Caco-2 (cell line): ENCODE results near the gene GDPD2. TPM values are rescaled to one million over a fixed set of nuclear protein-coding genes. Genes with fewer than 3 reads are reported as not detected.

ENCODE experiments used
- BruUV-seq: library from RNA; stranded (reverse); fragments of 400-500 nt; replicated peaks from 2 replicates; lab custom pipeline; 2021; lab: Mats Ljungman, UMichigan
- CTCF ChIA-PET: fragments of 300-600 bp; sonication (Branson Sonifier 250); formaldehyde crosslinking; loops from one replicate; lab custom pipeline; 2022; ENCODE audit warnings: antibody characterized with exemption; lab: Charles Lee
- POLR2A ChIA-PET: fragments of 300-600 bp; sonication (Branson Sonifier 250); formaldehyde crosslinking; loops from one replicate; lab custom pipeline; 2022; ENCODE audit warnings: antibody characterized with exemption; lab: Charles Lee
- DNase-seq, 2 experiments: peaks; one replicate each; pipeline versions ENCODE4 v3.0.0 to v3.0.0-alpha.2; 2020 to 2022
- H3K27me3 ChIP-seq: replicated peaks from 2 replicates; pipeline ENCODE4 v1.6.0; 2011; ENCODE audit warnings: low read length; ENCODE audit not compliant: control insufficient read depth, insufficient read depth
- H3K36me3 ChIP-seq: 2 replicates; pipeline ENCODE4 v1.5.1; 2011; ENCODE audit warnings: low read length; ENCODE audit not compliant: control insufficient read depth, insufficient read depth
- H3K4me1 ChIP-seq: fragments of 250-450 bp; sonication (Bioruptor Pico); 2 replicates; pipeline ENCODE4 v1.5.1; 2020; ENCODE audit warnings: mild to moderate bottlenecking
- H3K4me3 ChIP-seq: 2 replicates; pipeline ENCODE4 v1.5.1; 2011; ENCODE audit warnings: low read depth, mild to moderate bottlenecking, control low read depth, low read length
- H3K9me3 ChIP-seq: fragments of 250-450 bp; sonication (Bioruptor Pico); 2 replicates; pipeline ENCODE4 v1.5.1; 2020; ENCODE audit warnings: mild to moderate bottlenecking, moderate library complexity
- H3K27ac Mint-ChIP-seq: one replicate; pipeline ENCODE4 v1.8.0; 2022; ENCODE audit warnings: mixed read lengths; ENCODE audit not compliant: unreplicated experiment
- H3K27me3 Mint-ChIP-seq: one replicate; pipeline ENCODE4 v1.8.0; 2022; ENCODE audit warnings: mixed read lengths; ENCODE audit not compliant: insufficient read depth, unreplicated experiment
- H3K36me3 Mint-ChIP-seq: one replicate; pipeline ENCODE4 v1.8.0; 2022; ENCODE audit warnings: mild to moderate bottlenecking, mixed read lengths; ENCODE audit not compliant: insufficient read depth, unreplicated experiment
- H3K4me1 Mint-ChIP-seq: one replicate; pipeline ENCODE4 v1.8.0; 2022; ENCODE audit warnings: low read depth, mixed read lengths; ENCODE audit not compliant: unreplicated experiment
- H3K4me3 Mint-ChIP-seq: one replicate; pipeline ENCODE4 v1.8.0; 2022; ENCODE audit warnings: mild to moderate bottlenecking, moderate library complexity, mixed read lengths; ENCODE audit not compliant: unreplicated experiment
- H3K9me3 Mint-ChIP-seq: one replicate; pipeline ENCODE4 v1.8.0; 2022; ENCODE audit warnings: mixed read lengths; ENCODE audit not compliant: unreplicated experiment
- intact Hi-C: fragments of 100-400 bp; cut with micrococcal nuclease; formaldehyde crosslinking; loops from one replicate; pipeline ENCODE4 v1.10.0; 2022; ENCODE audit not compliant: unreplicated experiment
- total RNA-seq: library from RNA; stranded (reverse); gene quantifications from 2 replicates; pipeline ENCODE4 v1.2.3, GENCODE V29; 2022
- TF ChIP-seq, protein P1 (sequence below), 2 experiments: fragments of 200-600 bp in 1 of 2; IDR thresholded peaks; 1 replicate in 1 of 2; 2 replicates in 1 of 2; pipeline versions ENCODE4 v1.5.1 to v1.8.0; 2011 to 2022; ENCODE audit warnings: antibody characterized with exemption in 1 of 2, control low read depth in 1 of 2, inconsistent platforms in 1 of 2, low read depth in 1 of 2, low read length in 1 of 2, mild to moderate bottlenecking in 1 of 2, moderate library complexity in 1 of 2; ENCODE audit not compliant: insufficient read depth in 1 of 2, severe bottlenecking in 1 of 2, unreplicated experiment in 1 of 2

GDPD2 gene
- total RNA-seq, 1 experiment from 2014 or later: 1.9 TPM

DNA sequence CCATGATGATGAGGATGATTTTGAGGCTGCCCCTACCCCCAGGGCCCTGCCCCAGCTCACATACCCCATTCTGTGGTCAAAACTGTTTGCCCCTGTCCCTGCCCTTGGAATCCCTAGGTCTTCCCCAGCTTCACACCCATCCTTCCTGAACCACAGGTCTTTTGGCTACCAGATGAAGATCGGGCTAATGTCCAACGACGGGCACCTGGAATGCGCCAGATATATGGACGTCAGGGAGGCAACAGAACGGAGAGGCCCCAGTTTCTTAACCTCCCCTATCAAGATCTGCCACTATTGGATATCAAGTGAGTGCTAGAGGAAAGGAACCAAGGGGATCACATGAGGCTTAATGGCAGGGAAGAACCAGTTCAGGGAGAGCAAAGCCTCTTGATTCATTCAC, 6.6 kb downstream of the GDPD2 start:
- Mint-ChIP-seq H3K9me3 (no peaks in the 10 kb centered on the region), H3K27ac (no peak overlapping the region), H3K36me3 (peaks cover 3% of the 10 kb centered on the region), H3K4me3 (no peak overlapping the region), H3K4me1 (peaks cover 6% of the 10 kb centered on the region), H3K27me3 (no peaks in the 10 kb centered on the region)
- no TSS peak for BruUV-seq
- H3K36me3 ChIP-seq: peaks cover 1% of the 10 kb centered on the region; the same call in 1 of the 2 replicates
- intact Hi-C loops: loop anchor here (5.0 kb wide), 1 partner anchor 238 kb away; no protein-coding TSS in a partner anchor
- TF ChIP-seq, protein P1, sequence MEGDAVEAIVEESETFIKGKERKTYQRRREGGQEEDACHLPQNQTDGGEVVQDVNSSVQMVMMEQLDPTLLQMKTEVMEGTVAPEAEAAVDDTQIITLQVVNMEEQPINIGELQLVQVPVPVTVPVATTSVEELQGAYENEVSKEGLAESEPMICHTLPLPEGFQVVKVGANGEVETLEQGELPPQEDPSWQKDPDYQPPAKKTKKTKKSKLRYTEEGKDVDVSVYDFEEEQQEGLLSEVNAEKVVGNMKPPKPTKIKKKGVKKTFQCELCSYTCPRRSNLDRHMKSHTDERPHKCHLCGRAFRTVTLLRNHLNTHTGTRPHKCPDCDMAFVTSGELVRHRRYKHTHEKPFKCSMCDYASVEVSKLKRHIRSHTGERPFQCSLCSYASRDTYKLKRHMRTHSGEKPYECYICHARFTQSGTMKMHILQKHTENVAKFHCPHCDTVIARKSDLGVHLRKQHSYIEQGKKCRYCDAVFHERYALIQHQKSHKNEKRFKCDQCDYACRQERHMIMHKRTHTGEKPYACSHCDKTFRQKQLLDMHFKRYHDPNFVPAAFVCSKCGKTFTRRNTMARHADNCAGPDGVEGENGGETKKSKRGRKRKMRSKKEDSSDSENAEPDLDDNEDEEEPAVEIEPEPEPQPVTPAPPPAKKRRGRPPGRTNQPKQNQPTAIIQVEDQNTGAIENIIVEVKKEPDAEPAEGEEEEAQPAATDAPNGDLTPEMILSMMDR (IDR thresholded peaks at IDR 0.05; ENCODE audit: insufficient read depth in 1 of 2, low read depth in 1 of 2, low read length in 1 of 2, severe bottlenecking in 1 of 2, unreplicated experiment in 1 of 2): no peak
- no peaks in the 10 kb centered on the region for H3K27me3 ChIP-seq
- peaks cover 12% of the 10 kb centered on the region for H3K4me1 ChIP-seq
- CTCF ChIA-PET: no interaction called here
- no peaks in the 10 kb centered on the region for H3K9me3 ChIP-seq
- no peak for DNase-seq
- POLR2A ChIA-PET: no interaction called here
- no peak overlapping the region for H3K4me3 ChIP-seq

DNA sequence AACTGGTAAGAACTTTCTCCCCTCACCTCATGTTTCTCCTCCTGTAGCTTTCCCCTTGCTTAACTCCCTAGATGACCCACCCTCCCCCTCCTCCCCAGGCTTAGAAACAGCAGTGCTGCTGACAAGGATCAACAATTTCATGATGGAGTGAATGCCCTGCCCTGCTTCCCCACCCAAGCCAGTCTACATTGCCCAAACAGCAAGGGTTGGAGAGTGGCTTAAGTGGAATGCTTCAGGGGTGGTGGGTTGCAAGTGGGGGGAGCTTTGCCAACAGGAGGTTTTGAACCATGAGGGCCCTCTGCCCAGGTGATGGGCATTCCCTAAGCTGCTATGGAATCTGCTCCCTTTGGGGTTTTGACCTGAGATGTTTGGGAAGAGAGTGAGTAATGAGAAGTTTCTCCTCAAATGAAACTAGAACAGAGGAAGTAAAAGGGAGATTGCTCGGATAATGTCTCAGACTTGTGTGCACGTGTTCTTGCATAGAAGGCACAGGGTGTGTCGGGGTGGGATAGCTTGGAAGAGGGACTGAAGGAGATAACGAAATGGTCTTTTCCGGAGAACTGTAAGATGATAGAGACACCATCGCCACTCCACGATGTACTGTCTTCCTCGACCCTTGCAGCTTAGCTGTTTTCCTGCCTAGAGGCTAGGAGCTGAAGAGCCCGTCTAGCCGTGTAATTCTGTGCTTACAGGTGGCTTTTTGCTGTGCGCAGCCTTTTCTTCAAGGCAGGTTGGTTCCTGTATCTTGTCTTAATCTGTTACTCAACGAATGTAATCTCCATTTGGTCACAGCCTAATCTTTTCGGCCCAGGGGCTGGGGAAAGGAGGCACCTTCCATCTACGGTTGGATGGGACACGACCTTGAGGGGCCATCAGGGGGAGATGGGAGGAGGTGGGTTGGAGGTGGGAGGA, 10.1 kb downstream of the GDPD2 start:
- DNase-seq: no peak
- BruUV-seq: no TSS peak
- Histone ChIP-seq H3K4me1 (peaks cover 7% of the 10 kb centered on the region; the same call in 1 of the 2 replicates), H3K36me3 (no peaks in the 10 kb centered on the region), H3K27me3 (no peaks in the 10 kb centered on the region), H3K9me3 (no peaks in the 10 kb centered on the region), H3K4me3 (peak overlapping the region; percentile 54)
- H3K4me3 Mint-ChIP-seq: peak overlapping the region; percentile 86
- no peaks in the 10 kb centered on the region for H3K27me3 Mint-ChIP-seq
- CTCF ChIA-PET: interaction anchor here (1.2 to 2.1 kb wide), 3 partner anchors 10 to 121 kb away, joined by 3 to 15 read pairs (median 4); partner anchors contain the start of gene GDPD2
- H3K36me3 Mint-ChIP-seq: peaks cover 7% of the 10 kb centered on the region
- intact Hi-C loops: loop anchor here (5.0 kb wide), 1 partner anchor 234 kb away; no protein-coding TSS in a partner anchor
- H3K4me1 Mint-ChIP-seq: peaks cover 6% of the 10 kb centered on the region
- H3K27ac Mint-ChIP-seq: peak overlapping the region; percentile 90
- TF ChIP-seq, protein P1 (IDR thresholded peaks at IDR 0.05; ENCODE audit: insufficient read depth in 1 of 2, low read depth in 1 of 2, low read length in 1 of 2, severe bottlenecking in 1 of 2, unreplicated experiment in 1 of 2): no peak
- POLR2A ChIA-PET: interaction anchor here (0.6 to 0.7 kb wide), 2 partner anchors 231 to 300 kb away, joined by 3 to 4 read pairs; partner anchors contain the start of gene IGBP1
- no peaks in the 10 kb centered on the region for H3K9me3 Mint-ChIP-seq

DNA sequence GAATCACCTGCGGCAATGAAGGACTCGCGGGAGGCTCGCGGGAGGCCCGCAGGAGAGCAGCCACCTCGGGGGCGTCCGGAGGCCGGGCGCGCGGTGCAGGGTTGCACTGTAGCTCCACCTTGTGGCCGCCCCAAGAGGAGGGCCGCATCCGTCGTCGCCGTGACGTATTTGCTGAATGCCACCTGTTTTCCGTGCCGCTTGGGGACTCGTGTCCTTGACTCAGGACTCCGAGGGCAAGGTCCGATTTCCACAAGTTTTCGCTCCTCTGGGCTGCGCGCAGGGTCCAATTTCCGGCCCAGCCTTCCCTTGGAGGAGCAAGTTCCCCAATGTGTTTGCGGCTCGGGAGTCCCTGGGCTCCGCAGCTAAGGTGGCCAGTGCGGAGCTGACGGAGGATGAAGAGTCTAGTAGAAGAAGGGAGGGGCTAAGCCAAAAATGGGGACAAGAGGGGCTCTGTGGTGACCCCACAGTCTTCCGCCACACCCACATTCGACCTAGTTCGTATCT, 10.8 kb downstream of the GDPD2 start:
- H3K4me3 ChIP-seq: peak overlapping the region; percentile 54
- BruUV-seq: TSS peak; percentile 47
- H3K27me3 Mint-ChIP-seq: no peaks in the 10 kb centered on the region
- no peaks in the 10 kb centered on the region for H3K27me3 ChIP-seq
- H3K9me3 ChIP-seq: no peaks in the 10 kb centered on the region
- H3K27ac Mint-ChIP-seq: peak overlapping the region; percentile 90
- intact Hi-C loops: loop anchor here (1.0 to 5.0 kb wide), 4 partner anchors 11 to 233 kb away; partner anchors contain the start of gene GDPD2
- ChIA-PET POLR2A (interaction anchor here (0.6 to 0.7 kb wide), 2 partner anchors 231 to 301 kb away, joined by 3 to 4 read pairs; partner anchors contain the start of gene IGBP1), CTCF (interaction anchor here (1.2 to 2.1 kb wide), 2 partner anchors 11 to 120 kb away, joined by 3 to 15 read pairs; partner anchors contain the start of gene GDPD2)
- peaks cover 7% of the 10 kb centered on the region; the same call in 1 of the 2 replicates for H3K4me1 ChIP-seq
- peak overlapping the region; percentile 86 for H3K4me3 Mint-ChIP-seq
- H3K36me3 Mint-ChIP-seq: peaks cover 7% of the 10 kb centered on the region
- no peaks in the 10 kb centered on the region for H3K36me3 ChIP-seq
- TF ChIP-seq, protein P1 (IDR thresholded peaks at IDR 0.05; ENCODE audit: insufficient read depth in 1 of 2, low read depth in 1 of 2, low read length in 1 of 2, severe bottlenecking in 1 of 2, unreplicated experiment in 1 of 2): peak; percentile 76
- DNase-seq: peak; percentile 79 to 84
- no peaks in the 10 kb centered on the region for H3K9me3 Mint-ChIP-seq
- H3K4me1 Mint-ChIP-seq: peaks cover 6% of the 10 kb centered on the region
